ENCODE measurements around the gene ADORA1. TPM values are rescaled to one million over a fixed set of nuclear protein-coding genes. Genes with fewer than 3 reads are reported as not detected.

ADORA1 gene
- total RNA-seq, 2 experiments from 2014 or later: not detected

DNA sequence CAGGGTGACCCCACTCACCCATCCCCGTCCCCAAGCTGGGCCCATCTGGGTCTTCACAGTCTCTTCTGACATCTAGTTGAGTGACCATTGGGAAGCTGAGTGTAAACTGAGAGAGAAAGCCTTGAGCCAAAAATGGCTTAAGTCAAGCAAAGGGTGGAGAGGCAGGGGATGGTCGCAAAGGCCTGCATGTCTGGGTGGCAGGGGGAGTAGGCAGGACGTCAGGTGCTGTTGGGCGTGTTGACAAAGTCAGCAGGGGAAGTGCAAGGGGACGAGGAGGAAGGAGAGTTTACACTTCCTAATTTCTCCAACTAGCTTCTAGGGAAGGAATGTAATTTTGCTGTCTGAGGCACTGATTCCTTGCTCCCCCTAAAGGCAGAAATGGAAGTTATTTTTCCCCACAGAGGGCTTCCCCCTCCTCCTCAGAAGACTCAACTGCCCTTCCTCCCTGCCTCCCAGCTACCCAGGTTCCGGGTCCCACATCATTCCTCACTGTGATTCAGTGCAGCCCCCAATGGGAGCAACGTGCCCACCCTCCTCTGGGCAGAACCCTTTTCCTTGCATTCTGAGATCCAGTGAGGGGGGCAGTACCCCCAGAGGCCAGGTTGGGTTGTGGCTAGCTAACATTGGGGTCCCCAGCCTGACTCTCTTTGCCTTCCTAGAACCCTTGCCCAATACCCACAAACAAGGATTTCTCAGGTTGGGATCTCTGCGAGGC lies 1.2 kb upstream of the ADORA1 start:
- POLR2A ChIA-PET: no interaction called here
- intact Hi-C loops (cut with micrococcal nuclease): no loop called here
- H3K27ac Mint-ChIP-seq: no peak overlapping the region

GRCh38 chr1:203126866-203127665 lies 460 bp upstream of the ADORA1 start:
- TF ChIP-seq, protein P1, sequence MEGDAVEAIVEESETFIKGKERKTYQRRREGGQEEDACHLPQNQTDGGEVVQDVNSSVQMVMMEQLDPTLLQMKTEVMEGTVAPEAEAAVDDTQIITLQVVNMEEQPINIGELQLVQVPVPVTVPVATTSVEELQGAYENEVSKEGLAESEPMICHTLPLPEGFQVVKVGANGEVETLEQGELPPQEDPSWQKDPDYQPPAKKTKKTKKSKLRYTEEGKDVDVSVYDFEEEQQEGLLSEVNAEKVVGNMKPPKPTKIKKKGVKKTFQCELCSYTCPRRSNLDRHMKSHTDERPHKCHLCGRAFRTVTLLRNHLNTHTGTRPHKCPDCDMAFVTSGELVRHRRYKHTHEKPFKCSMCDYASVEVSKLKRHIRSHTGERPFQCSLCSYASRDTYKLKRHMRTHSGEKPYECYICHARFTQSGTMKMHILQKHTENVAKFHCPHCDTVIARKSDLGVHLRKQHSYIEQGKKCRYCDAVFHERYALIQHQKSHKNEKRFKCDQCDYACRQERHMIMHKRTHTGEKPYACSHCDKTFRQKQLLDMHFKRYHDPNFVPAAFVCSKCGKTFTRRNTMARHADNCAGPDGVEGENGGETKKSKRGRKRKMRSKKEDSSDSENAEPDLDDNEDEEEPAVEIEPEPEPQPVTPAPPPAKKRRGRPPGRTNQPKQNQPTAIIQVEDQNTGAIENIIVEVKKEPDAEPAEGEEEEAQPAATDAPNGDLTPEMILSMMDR (IDR thresholded peaks at IDR 0.05): no peak
- CTCF ChIA-PET: interaction anchor here (0.6 to 2.2 kb wide), 3 partner anchors 9 to 1063 kb away, joined by 3 to 8 read pairs (median 6); no protein-coding TSS in a partner anchor
- Mint-ChIP-seq H3K36me3 (ENCODE audit: low read depth) (no peaks in the 10 kb centered on the region), H3K27ac (no peak overlapping the region), H3K27me3 (peaks cover 38% of the 10 kb centered on the region), H3K9me3 (no peaks in the 10 kb centered on the region), H3K4me1 (ENCODE audit: low read depth) (peaks cover 4% of the 10 kb centered on the region), H3K4me3 (no peak overlapping the region)
- ATAC-seq (no peak), DNase-seq (no peak)
- POLR2A ChIA-PET: interaction anchor here (1.9 kb wide), 1 partner anchor 8 kb away, joined by 9 read pairs; no protein-coding TSS in a partner anchor
- intact Hi-C loops (cut with micrococcal nuclease): no loop called here

More for the DNA sequence above, 1.2 kb upstream of the ADORA1 start:
- DNase-seq: no peak
- no peaks in the 10 kb centered on the region for H3K36me3 Mint-ChIP-seq (ENCODE audit: low read depth)
- H3K4me3 Mint-ChIP-seq: no peak overlapping the region
- CTCF ChIA-PET: interaction anchor here (1.2 to 2.2 kb wide), 3 partner anchors 8 to 141 kb away, joined by 3 to 8 read pairs (median 6); no protein-coding TSS in a partner anchor
- H3K9me3 Mint-ChIP-seq: no peaks in the 10 kb centered on the region
- peaks cover 4% of the 10 kb centered on the region for H3K4me1 Mint-ChIP-seq (ENCODE audit: low read depth)
- peaks cover 42% of the 10 kb centered on the region for H3K27me3 Mint-ChIP-seq
- TF ChIP-seq, protein P1 (IDR thresholded peaks at IDR 0.05): no peak
- no peak for ATAC-seq

DNA sequence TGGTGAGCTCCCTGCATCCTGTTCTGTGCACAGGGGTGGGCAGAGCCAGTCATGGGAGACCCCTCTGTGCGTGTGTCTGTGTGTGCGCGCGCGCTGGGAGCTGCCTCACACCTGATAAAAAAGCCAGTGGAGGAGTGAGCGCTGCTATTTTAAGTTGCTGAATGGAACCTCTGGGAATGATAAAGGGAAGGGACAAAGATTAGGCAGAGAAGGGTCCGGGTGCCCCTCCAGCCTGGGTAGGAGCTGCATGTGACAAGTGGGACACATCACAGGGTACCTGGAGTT lies 847 bp downstream of the ADORA1 start:
- Mint-ChIP-seq H3K36me3 (ENCODE audit: low read depth) (no peaks in the 10 kb centered on the region), H3K27me3 (peaks cover 35% of the 10 kb centered on the region), H3K4me3 (no peak overlapping the region), H3K4me1 (ENCODE audit: low read depth) (peaks cover 4% of the 10 kb centered on the region), H3K9me3 (no peaks in the 10 kb centered on the region), H3K27ac (no peak overlapping the region)
- ATAC-seq: no peak
- DNase-seq: no peak
- CTCF ChIA-PET: interaction anchor here (1.1 to 3.1 kb wide), 3 partner anchors 11 to 89 kb away, joined by 4 to 8 read pairs (median 8); no protein-coding TSS in a partner anchor
- intact Hi-C loops (cut with micrococcal nuclease): no loop called here
- POLR2A ChIA-PET: interaction anchor here (1.9 kb wide), 1 partner anchor 10 kb away, joined by 9 read pairs; no protein-coding TSS in a partner anchor
- TF ChIP-seq, protein P1 (IDR thresholded peaks at IDR 0.05): no peak

GRCh38 chr1:203128716-203129500 lies 1.4 kb downstream of the ADORA1 start:
- no peak for DNase-seq
- Mint-ChIP-seq H3K27me3 (peaks cover 31% of the 10 kb centered on the region), H3K9me3 (no peaks in the 10 kb centered on the region), H3K4me1 (ENCODE audit: low read depth) (peaks cover 4% of the 10 kb centered on the region), H3K36me3 (ENCODE audit: low read depth) (no peaks in the 10 kb centered on the region), H3K27ac (no peak overlapping the region), H3K4me3 (no peak overlapping the region)
- TF ChIP-seq, protein P1 (IDR thresholded peaks at IDR 0.05): no peak
- intact Hi-C loops (cut with micrococcal nuclease): no loop called here
- ChIA-PET CTCF (interaction anchor here (1.1 to 3.1 kb wide), 4 partner anchors 11 to 89 kb away, joined by 3 to 8 read pairs (median 6); no protein-coding TSS in a partner anchor), POLR2A (interaction anchor here (0.6 to 1.9 kb wide), 2 partner anchors 10 to 348 kb away, joined by 4 to 9 read pairs; no protein-coding TSS in a partner anchor)
- no peak for ATAC-seq

Data from activated CD8-positive, alpha-beta T cell treated with anti-CD3 and anti-CD28 coated beads for 36 hours (primary cell).